NCI-H82 treated with DMSO at 0.1 percent for 48 hours (cell line): ENCODE results near the gene SCN1B.
A peak's percentile ranks its signal among the peaks of the same experiment; 100 is the strongest.

Experiments used
- DNase-seq: peaks from one replicate; lab custom pipeline; 2025; ENCODE audit not compliant: unreplicated experiment; lab: John Stamatoyannopoulos, UW

SCN1B gene

GRCh38 chr19:35052599-35053190, 22.4 kb downstream of the SCN1B start:
- DNase-seq: no peak

GRCh38 chr19:35053667-35054293, 23.5 kb downstream of the SCN1B start:
- no peak for DNase-seq

DNA sequence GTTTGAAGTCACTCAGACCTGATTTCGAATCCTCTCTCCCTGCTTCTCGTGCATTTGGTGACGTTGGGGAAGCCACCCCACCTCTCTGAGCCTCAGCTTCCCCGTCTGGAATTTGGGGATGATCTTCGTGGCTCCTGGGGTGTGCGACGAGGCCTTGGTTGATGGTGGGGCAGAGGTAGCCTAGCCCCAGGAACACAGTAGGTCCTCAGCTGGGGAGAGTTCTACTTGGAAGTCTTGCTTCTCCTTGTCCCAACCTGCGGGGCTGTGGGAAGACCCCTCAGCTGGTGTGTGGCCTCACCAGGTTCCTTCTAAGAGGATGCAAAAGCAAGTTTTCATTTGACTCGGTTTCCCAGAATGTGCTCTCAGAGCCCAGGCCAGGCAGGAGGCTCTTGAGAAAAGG, 24.4 kb downstream of the SCN1B start:
- DNase-seq: no peak

GRCh38 chr19:35055715-35056179, 25.5 kb downstream of the SCN1B start:
- DNase-seq: no peak

DNA sequence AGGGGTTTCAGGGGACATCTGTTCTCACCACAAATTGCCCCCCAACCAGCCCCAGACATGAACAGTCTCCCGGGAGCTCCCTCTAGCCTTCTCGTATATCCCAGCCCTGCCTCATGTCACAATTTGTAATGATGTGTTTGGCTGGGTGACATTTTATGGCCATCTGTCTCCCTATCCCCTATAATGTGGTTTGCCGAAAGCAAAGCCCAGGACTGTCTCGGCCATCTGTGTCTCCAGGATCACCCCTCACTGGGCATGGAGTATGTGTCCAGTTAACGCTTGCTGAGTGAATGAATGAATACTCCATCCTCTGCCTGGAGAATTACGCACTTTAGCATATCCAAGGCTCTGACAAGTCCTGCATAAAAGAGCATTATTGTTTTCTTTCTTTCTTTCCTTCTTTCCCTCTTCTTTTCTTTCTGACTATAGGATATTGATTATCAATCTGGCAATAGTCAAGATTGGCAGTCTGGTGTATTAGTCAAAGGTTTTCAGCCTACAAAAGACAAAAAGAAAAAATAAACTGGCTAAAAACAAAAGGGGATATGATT, 26.3 kb downstream of the SCN1B start:
- DNase-seq: peak; percentile 26

DNA sequence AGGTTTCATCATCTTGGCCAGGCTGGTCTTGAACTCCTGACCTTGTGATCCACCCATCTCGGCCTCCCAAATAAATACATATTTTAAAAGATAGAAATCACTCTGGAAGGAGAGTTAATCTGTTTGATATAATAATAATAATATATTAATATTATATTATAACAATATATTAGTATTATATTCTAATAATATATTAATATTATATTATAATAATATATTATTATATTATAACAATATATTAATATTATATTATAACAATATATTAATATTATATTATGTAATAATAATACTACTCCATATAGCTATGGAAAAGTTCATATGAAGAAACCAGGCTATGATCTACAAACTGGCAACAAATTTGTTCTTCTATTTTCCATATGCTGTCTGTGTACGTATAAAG, 28.1 kb downstream of the SCN1B start:
- DNase-seq: no peak

DNA sequence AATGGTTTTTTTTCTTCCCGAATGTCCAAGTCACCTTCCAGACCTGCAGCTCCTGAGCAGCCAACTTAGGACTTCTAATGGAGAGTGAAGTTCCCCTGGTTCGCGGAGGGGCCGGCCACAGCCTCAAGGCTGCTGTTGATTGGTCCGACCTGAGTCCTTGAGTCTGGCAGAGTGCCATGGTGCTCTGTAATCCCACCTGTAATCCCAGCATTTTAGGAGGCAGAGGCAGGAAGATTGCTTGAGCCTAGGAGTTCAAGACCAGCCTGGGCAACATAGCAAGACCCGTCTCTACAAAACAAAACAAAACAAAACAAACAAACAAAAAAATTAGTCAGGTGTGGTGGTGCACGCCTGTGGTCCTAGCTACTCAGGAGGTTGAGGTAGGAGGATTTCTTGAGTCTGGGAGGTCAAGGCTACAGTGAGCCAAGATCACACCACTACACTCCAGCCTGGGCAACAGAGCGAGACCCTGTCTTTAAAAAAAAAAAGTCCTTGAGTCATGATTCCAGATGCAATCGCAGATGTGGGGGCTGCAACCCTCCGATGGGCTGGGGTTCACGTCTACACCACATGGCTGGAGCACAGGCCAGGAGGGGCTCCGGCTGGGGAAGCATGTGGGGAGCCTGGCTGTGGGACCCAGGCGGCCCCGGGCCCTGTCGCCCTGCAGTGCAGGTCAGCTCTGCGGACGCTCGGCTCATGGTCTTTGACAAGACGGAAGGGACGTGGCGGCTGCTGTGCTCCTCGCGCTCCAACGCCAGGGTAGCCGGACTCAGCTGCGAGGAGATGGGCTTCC, 28.9 kb downstream of the SCN1B start:
- no peak for DNase-seq

GRCh38 chr19:35059799-35060091, 29.5 kb downstream of the SCN1B start:
- DNase-seq: no peak

DNA sequence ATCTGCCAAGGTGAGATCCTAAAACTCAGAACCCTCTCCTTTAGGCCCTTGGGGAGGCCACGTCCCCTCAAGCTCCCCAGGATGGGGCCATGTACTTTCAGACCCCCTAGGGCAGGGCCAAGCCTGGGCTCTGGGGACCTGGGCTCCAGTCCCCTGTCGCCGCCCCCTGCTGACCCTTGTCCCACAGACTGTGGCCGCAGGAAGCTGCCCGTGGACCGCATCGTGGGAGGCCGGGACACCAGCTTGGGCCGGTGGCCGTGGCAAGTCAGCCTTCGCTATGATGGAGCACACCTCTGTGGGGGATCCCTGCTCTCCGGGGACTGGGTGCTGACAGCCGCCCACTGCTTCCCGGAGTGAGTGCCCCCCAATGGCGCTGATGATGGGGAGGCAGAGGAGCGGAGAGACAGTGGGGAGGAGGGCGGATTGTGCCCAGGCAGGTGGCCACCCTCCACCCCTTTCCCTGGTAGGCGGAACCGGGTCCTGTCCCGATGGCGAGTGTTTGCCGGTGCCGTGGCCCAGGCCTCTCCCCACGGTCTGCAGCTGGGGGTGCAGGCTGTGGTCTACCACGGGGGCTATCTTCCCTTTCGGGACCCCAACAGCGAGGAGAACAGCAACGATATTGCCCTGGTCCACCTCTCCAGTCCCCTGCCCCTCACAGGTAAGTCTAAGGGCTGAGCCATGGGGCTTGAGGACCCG, 30.0 kb downstream of the SCN1B start:
- no peak for DNase-seq

DNA sequence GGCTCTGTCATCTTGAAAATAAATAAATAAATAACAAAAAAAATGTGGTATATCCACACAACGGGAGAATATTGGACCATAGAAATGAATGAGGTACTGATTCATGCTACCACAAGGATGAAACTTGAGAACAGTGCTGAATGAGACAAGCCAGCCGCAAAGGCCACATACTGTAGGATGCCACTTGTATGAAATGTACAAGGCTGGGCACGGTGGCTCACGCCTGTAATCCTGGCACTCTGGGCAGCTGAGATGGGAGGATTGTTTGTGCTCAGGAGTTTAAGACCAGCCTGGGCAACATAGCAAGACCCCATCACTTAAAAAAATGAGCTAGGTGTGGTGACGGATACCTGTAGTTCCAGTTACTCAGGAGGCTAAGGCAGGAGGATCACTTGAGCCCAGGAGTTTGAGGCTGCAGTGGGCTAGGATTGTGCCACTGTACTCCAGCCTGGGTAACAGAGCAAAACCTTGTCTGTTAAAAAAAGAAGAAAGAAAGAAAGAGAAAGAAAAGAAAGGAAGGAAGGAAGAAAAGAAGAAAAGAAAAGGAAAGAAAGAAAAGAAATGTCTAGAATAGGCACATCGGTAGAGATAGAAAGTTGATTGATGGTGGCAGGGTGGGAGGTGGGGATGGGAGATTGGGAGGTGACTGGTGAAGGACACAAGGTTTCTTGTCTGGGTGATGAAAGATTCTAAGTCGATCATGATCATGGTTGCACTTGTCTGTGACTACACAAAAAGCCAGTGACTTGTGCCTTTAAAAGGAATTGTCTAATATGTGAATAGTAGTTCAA, 31.5 kb downstream of the SCN1B start:
- DNase-seq: no peak

DNA sequence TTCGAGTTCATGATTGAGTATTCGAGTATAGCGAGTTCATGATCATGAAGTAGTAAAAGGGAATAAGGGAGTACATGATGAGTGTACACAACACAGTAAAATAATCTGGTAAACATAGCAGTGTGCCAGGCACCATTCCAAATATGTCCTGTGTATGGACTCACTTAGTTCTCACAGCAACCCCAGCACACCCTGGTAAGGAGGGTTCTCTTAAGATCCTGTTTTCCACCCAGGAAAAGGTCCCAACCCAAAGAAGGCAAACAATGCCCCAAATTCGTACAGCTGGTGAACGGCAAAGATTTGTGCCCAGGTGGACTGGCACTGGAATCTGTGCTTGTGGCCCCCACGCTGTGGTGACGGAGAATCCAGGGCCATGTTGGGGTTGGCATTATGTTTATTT, 32.7 kb downstream of the SCN1B start:
- DNase-seq: no peak

GRCh38 chr19:35063940-35064818, 33.9 kb downstream of the SCN1B start:
- DNase-seq: no peak

DNA sequence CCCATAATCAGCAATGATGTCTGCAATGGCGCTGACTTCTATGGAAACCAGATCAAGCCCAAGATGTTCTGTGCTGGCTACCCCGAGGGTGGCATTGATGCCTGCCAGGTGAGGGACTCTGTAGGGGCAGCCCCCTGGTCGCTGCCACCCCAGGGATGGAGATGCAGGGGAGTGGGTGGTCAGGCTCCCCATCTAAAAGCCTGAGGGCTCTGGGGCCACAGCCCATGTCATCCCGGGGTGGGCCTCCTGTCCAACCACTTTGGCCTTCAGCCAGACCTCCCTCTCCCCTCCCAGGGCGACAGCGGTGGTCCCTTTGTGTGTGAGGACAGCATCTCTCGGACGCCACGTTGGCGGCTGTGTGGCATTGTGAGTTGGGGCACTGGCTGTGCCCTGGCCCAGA, 35.3 kb downstream of the SCN1B start:
- DNase-seq: no peak

- DNase-seq: no peak
These were observed 35.9 kb downstream of the SCN1B start for GRCh38 chr19:35066121-35066520.

GRCh38 chr19:35066691-35067563, 36.7 kb downstream of the SCN1B start:
- DNase-seq: peak; percentile 63

- DNase-seq: no peak
These were observed 38.8 kb downstream of the SCN1B start for GRCh38 chr19:35068941-35069634.

GRCh38 chr19:35069696-35070095, 39.4 kb downstream of the SCN1B start:
- DNase-seq: no peak

DNA sequence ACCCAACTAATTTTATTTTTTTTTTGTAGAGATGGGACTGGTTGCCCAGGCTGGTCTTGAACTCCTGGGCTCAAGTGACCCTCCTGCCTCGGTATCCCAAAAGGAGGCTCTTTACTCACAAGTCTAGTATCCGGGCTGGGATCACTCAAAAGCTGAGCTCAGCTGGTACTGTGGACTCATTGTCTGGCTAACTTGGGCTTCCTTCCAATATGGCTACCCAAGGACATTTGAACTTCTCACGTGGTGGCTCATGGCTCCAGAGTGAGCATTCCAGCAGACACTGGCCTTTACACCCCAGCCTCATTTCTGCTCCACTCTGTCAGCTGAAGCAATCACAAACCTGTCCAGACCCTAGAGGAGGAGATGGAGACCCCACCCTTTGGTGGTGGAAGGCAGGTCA, 40.2 kb downstream of the SCN1B start:
- no peak for DNase-seq
